ENCODE data around the gene COX5B.

- TF ChIP-seq POLR2A (IDR thresholded peaks at IDR 0.05) (no peak), CTCF (IDR thresholded peaks at IDR 0.05) (no peak)
These were observed 42.4 kb downstream of the COX5B start for GRCh38 chr2:97688062-97688827.

Measured in uterus (tissue), 2 donors.